ENCODE measurements around the gene PSG1.

DNA sequence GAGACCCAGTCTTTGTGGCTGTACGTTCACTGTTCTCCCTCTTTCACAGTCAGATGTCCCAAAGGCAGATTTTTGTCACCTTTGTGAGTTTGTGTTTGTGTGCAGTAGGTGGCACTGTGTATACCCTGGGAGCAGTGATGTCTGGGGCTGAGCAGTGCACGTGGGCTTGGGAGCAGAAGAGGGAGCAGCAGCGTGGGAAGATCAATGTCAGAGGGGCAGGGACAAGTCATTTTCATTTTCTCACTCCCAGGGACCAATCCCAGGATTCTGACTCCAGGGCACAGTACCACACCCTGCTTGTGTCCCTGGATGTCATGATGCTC lies 40.2 kb upstream of the PSG1 start:
- TF ChIP-seq, protein P1, sequence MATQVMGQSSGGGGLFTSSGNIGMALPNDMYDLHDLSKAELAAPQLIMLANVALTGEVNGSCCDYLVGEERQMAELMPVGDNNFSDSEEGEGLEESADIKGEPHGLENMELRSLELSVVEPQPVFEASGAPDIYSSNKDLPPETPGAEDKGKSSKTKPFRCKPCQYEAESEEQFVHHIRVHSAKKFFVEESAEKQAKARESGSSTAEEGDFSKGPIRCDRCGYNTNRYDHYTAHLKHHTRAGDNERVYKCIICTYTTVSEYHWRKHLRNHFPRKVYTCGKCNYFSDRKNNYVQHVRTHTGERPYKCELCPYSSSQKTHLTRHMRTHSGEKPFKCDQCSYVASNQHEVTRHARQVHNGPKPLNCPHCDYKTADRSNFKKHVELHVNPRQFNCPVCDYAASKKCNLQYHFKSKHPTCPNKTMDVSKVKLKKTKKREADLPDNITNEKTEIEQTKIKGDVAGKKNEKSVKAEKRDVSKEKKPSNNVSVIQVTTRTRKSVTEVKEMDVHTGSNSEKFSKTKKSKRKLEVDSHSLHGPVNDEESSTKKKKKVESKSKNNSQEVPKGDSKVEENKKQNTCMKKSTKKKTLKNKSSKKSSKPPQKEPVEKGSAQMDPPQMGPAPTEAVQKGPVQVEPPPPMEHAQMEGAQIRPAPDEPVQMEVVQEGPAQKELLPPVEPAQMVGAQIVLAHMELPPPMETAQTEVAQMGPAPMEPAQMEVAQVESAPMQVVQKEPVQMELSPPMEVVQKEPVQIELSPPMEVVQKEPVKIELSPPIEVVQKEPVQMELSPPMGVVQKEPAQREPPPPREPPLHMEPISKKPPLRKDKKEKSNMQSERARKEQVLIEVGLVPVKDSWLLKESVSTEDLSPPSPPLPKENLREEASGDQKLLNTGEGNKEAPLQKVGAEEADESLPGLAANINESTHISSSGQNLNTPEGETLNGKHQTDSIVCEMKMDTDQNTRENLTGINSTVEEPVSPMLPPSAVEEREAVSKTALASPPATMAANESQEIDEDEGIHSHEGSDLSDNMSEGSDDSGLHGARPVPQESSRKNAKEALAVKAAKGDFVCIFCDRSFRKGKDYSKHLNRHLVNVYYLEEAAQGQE (IDR thresholded peaks at IDR 0.05; ENCODE audit: low read depth): no peak
- TF ChIP-seq, protein P2, sequence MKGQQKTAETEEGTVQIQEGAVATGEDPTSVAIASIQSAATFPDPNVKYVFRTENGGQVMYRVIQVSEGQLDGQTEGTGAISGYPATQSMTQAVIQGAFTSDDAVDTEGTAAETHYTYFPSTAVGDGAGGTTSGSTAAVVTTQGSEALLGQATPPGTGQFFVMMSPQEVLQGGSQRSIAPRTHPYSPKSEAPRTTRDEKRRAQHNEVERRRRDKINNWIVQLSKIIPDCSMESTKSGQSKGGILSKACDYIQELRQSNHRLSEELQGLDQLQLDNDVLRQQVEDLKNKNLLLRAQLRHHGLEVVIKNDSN (IDR thresholded peaks at IDR 0.05): no peak
- TF ChIP-seq YY1 (IDR thresholded peaks at IDR 0.05; ENCODE audit: low read depth) (no peak), CEBPB (IDR thresholded peaks at IDR 0.05) (no peak), FOXM1 (IDR thresholded peaks at IDR 0.05; ENCODE audit: borderline replicate concordance, low read depth) (no peak), TEAD4 (IDR thresholded peaks at IDR 0.05) (no peak), EP300 (IDR thresholded peaks at IDR 0.05; ENCODE audit: borderline replicate concordance) (no peak), EGR1 (IDR thresholded peaks at IDR 0.05) (no peak), ZBTB7A (IDR thresholded peaks at IDR 0.05; ENCODE audit: low read depth) (no peak), RAD21 (IDR thresholded peaks at IDR 0.05; ENCODE audit: low read depth) (no peak)
- TF ChIP-seq, protein P3, sequence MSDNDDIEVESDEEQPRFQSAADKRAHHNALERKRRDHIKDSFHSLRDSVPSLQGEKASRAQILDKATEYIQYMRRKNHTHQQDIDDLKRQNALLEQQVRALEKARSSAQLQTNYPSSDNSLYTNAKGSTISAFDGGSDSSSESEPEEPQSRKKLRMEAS (IDR thresholded peaks at IDR 0.05): no peak
